BJ (cell line): ENCODE data around the gene SOWAHB. TPM values are rescaled to one million over a fixed set of nuclear protein-coding genes. Genes with fewer than 3 reads are reported as not detected.
"Not testable (repeated sequence)": the region's sequence is repeated elsewhere in the genome, so short reads cannot be mapped to it uniquely, and the experiment has no call there.

Source experiments
- CTCF ChIA-PET: fragments of 350-600 bp; formaldehyde crosslinking; extraction: SDS; loops from one replicate; lab custom pipeline; 2021; ENCODE audit warnings: antibody characterized with exemption, inconsistent platforms; lab: Yijun Ruan, JAX
- POLR2A ChIA-PET: fragments of 300-600 bp; sonication (Branson Sonifier 250); formaldehyde crosslinking; extraction: SDS; loops from one replicate; lab custom pipeline; 2021; ENCODE audit warnings: antibody characterized with exemption; lab: Charles Lee
- DNase-seq: peaks from one replicate; pipeline ENCODE4 v3.0.0-alpha.2; 2011; ENCODE audit warnings: low read depth
- H3K27me3 ChIP-seq: 2 replicates; pipeline ENCODE4 v1.6.0; 2011; ENCODE audit warnings: low read length; ENCODE audit not compliant: control insufficient read depth, insufficient read depth
- H3K36me3 ChIP-seq: 2 replicates; pipeline ENCODE4 v1.5.1; 2011; ENCODE audit warnings: low read length; ENCODE audit not compliant: control insufficient read depth, insufficient read depth
- H3K4me3 ChIP-seq: 2 replicates; pipeline ENCODE4 v1.5.1; 2011; ENCODE audit warnings: low read depth, mild to moderate bottlenecking, control low read depth, low read length
- polyA plus RNA-seq: library from polyadenylated mRNA; depleted of rRNA; stranded (reverse); fragments of >200 nt; gene quantifications from 2 replicates; pipeline ENCODE4 v1.2.3, GENCODE V29; 2011
- TF ChIP-seq, protein P1 (sequence below): IDR thresholded peaks from 2 replicates; pipeline ENCODE4 v1.5.1; 2011; ENCODE audit warnings: low read depth, mild to moderate bottlenecking, control low read depth, inconsistent platforms, low read length, moderate library complexity; ENCODE audit not compliant: insufficient read depth

The SOWAHB gene
- polyA plus RNA-seq, 1 experiment, result 0.04 TPM

DNA sequence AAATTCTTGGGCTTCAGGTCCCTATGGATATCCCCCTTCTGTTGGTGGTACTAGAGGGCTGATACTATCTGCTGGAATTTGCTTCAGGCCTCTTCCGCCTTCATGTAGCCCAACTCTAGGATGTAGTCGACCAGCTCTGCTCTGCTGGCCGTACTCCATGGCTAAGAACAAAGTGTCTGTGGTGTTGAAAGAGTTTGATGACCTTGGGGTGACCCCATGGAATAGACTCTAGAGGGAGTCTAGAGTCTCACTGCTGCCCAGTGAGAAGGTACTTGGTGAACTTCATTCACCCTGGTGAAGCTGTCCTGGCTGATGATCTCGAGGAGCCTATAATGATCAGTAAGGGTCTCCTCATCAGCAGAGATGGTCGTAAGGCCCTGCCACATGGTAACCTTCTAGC lies 11.7 kb downstream of the SOWAHB start:
- no peak for DNase-seq
- no peaks in the 10 kb centered on the region for H3K36me3 ChIP-seq
- TF ChIP-seq, protein P1, sequence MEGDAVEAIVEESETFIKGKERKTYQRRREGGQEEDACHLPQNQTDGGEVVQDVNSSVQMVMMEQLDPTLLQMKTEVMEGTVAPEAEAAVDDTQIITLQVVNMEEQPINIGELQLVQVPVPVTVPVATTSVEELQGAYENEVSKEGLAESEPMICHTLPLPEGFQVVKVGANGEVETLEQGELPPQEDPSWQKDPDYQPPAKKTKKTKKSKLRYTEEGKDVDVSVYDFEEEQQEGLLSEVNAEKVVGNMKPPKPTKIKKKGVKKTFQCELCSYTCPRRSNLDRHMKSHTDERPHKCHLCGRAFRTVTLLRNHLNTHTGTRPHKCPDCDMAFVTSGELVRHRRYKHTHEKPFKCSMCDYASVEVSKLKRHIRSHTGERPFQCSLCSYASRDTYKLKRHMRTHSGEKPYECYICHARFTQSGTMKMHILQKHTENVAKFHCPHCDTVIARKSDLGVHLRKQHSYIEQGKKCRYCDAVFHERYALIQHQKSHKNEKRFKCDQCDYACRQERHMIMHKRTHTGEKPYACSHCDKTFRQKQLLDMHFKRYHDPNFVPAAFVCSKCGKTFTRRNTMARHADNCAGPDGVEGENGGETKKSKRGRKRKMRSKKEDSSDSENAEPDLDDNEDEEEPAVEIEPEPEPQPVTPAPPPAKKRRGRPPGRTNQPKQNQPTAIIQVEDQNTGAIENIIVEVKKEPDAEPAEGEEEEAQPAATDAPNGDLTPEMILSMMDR, result no peak
- no peak overlapping the region for H3K4me3 ChIP-seq
- ChIA-PET CTCF (interaction anchor here (0.9 to 1.3 kb wide), 3 partner anchors 11 to 113 kb away, joined by 3 to 4 read pairs (median 3); no protein-coding TSS in a partner anchor), POLR2A (no interaction called here)
- no peaks in the 10 kb centered on the region for H3K27me3 ChIP-seq

DNA sequence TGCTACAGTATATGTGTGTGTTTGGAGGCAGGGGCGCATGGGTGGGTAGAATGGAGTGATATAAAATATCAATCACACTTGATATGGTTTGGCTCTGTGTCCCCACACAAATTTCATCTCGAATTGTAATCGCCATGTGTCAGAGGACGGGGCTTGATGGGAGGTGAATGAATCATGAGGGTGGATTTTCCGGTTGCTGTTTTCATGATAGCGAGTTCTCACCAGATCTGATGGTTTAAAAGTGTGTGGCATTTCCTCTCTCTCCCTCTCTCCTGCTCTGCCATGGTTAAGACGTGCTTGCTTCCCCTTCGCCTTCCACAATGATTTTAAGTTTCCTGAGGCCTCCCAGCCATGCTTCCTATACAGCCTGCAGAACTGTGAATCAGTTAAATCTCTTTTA lies 14.8 kb downstream of the SOWAHB start:
- TF ChIP-seq, protein P1, result no peak
- DNase-seq, result no peak
- H3K36me3 ChIP-seq, result no peaks in the 10 kb centered on the region
- no peaks in the 10 kb centered on the region for H3K27me3 ChIP-seq
- ChIA-PET CTCF (no interaction called here), POLR2A (no interaction called here)
- no peak overlapping the region for H3K4me3 ChIP-seq

DNA sequence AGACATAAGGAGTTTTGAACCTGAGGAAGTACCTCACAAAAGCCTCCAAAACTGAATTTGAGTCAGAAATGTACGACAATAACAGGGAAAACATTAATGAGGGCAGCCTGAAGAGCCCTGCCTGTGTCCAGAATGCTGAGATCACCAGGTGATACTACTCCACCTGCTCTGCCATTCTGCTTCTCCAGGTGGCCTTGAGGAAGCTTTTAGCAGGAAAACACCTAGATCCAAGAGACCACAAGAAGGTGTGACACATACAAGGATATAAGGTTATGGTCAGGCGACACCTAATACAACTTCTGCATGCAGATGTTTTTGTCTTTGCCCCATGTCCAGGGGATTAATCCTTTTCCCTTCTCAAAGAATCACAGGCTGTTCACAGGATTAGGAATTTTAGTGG lies 15.3 kb downstream of the SOWAHB start:
- no peak for DNase-seq
- Histone ChIP-seq H3K36me3 (no peaks in the 10 kb centered on the region), H3K4me3 (no peak overlapping the region), H3K27me3 (no peaks in the 10 kb centered on the region)
- ChIA-PET POLR2A (no interaction called here), CTCF (no interaction called here)
- TF ChIP-seq, protein P1, result no peak

DNA sequence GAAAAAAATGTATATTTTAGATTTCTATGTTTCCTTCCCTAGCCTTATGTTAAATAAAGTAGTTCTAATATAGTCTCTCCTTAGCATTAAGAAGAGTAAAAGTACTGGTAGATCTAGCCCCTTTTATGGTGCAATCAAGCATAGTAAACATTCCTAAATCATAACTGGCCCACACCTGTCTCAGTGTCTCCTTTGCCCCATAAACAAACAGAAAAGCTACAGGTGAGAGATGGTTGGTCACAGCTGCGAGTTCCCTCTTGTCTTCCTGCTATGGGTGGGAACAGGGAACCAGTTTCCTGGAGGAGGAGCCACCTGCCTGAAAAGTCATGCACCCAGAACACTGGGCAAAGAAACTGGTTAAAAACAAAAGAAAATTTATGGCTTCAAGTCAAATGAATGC lies 16.6 kb downstream of the SOWAHB start:
- TF ChIP-seq, protein P1, result no peak
- CTCF ChIA-PET, result interaction anchor here (1.3 kb wide), 1 partner anchor 22 kb away, joined by 3 read pairs; no protein-coding TSS in a partner anchor
- no peaks in the 10 kb centered on the region for H3K36me3 ChIP-seq
- no peak for DNase-seq
- no peaks in the 10 kb centered on the region; the same call in 1 of the 2 replicates for H3K27me3 ChIP-seq
- POLR2A ChIA-PET, result no interaction called here
- no peak overlapping the region for H3K4me3 ChIP-seq

DNA sequence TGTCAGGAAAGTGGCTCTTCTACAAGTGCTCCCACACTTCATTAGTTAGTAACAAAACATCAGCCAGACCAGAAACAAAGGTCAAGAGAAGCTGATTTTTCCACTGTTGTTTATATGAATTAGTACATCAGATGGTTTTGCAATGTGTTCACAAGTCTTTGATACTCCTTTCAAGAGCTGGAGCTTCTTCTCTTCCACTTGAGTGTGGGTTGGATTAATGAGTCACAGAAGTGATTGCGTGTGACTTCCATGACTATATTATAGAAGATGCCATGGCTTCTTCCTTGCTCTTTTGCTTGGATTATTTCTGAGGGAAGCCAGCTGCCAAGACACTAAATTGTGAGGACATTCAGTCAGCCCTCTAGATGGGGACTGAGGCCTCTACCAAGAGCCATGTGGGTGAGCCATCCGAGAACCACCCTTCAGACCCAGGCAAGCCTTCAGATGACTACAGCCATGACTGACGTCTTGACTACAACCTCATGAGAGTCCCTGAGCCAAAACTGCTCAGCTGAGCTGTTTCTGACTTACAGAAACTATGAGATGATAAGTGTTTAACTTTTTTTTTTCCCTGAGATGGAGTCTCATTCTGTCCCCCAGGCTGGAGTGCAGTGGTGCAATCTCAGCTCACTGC lies 18.1 kb downstream of the SOWAHB start:
- H3K36me3 ChIP-seq, result no peaks in the 10 kb centered on the region
- CTCF ChIA-PET, result interaction anchor here (1.3 kb wide), 1 partner anchor 20 kb away, joined by 3 read pairs; no protein-coding TSS in a partner anchor
- H3K27me3 ChIP-seq, result no peaks in the 10 kb centered on the region; the same call in 1 of the 2 replicates
- TF ChIP-seq, protein P1, result no peak
- no peak for DNase-seq
- H3K4me3 ChIP-seq, result no peak overlapping the region
- POLR2A ChIA-PET, result interaction anchor here (0.6 kb wide), 1 partner anchor 119 kb away, joined by 3 read pairs; no protein-coding TSS in a partner anchor

DNA sequence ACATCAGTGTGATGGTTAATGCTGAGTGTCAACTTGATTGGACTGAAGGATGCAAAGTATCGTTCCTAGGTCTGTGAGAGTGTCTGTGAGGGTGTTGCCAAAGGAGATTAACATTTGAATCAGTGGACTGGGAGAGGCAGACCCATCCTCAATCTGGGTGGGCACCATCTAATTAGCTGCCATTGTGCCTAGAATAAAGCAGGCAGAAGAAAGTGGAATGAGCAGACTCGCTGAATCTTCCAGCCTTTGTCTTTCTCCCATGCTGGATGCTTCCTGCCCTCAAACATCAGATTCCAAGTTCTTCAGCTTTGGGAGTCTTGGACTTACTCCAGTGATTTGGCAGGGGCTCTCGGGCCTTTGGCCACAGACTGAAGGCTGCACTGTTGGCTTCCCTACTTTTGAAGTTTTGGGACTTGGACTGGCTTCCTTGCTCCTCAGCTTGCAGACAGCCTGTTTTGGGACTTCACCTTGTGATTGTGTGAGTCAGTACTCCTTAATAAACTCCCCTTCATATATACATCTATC lies 19.2 kb downstream of the SOWAHB start:
- DNase-seq, H3K4me3 ChIP-seq, CTCF ChIA-PET, H3K27me3 ChIP-seq, POLR2A ChIA-PET, H3K36me3 ChIP-seq: not testable (repeated sequence)
